Smooth muscle cell (in vitro differentiated cells): Measurements from ENCODE around the gene INPP4A. TPM values are rescaled to one million over a fixed set of nuclear protein-coding genes. Genes with fewer than 3 reads are reported as not detected.

ENCODE experiments used
- DNase-seq: peaks from one replicate; lab custom pipeline; 2025; ENCODE audit not compliant: unreplicated experiment; lab: John Stamatoyannopoulos, UW
- H2AFZ ChIP-seq: fragments of 200-600 bp; sonication (generic); 2 replicates; pipeline ENCODE4 v1.6.0; 2016; ENCODE audit warnings: antibody characterized with exemption, low read depth, mild to moderate bottlenecking
- H3F3A ChIP-seq: fragments of 200-600 bp; sonication (generic); 2 replicates; pipeline ENCODE4 v1.6.0; 2017; ENCODE audit warnings: antibody characterized with exemption, low read depth
- H3K27ac ChIP-seq: fragments of 200-600 bp; sonication (generic); 2 replicates; pipeline ENCODE4 v1.5.1; 2016; ENCODE audit warnings: low read depth, mild to moderate bottlenecking
- H3K27me3 ChIP-seq: fragments of 200-600 bp; sonication (generic); 2 replicates; pipeline ENCODE4 v1.6.1; 2016; ENCODE audit warnings: low read depth, mild to moderate bottlenecking
- H3K36me3 ChIP-seq: fragments of 200-600 bp; sonication (generic); 2 replicates; pipeline ENCODE4 v1.5.1; 2016; ENCODE audit warnings: low read depth
- H3K4me1 ChIP-seq: fragments of 200-600 bp; sonication (generic); 2 replicates; pipeline ENCODE4 v1.5.1; 2016; ENCODE audit warnings: low read depth
- H3K4me2 ChIP-seq: fragments of 200-600 bp; sonication (generic); 2 replicates; pipeline ENCODE4 v1.6.0; 2016; ENCODE audit warnings: mild to moderate bottlenecking
- H3K4me3 ChIP-seq: fragments of 200-600 bp; sonication (generic); 2 replicates; pipeline ENCODE4 v1.5.1; 2016; ENCODE audit warnings: mild to moderate bottlenecking
- H3K79me2 ChIP-seq: fragments of 200-600 bp; sonication (generic); 2 replicates; pipeline ENCODE4 v1.6.0; 2016; ENCODE audit warnings: low read depth, mild to moderate bottlenecking
- H3K9ac ChIP-seq: fragments of 200-600 bp; sonication (generic); 2 replicates; pipeline ENCODE4 v1.6.0; 2016; ENCODE audit warnings: low read depth
- H3K9me3 ChIP-seq: fragments of 200-600 bp; sonication (generic); replicated peaks from 2 replicates; pipeline ENCODE4 v1.5.1; 2016; ENCODE audit warnings: low read depth
- H4K20me1 ChIP-seq: fragments of 200-600 bp; sonication (generic); 2 replicates; pipeline ENCODE4 v1.6.0; 2016; ENCODE audit warnings: low read depth
- CTCF ChIP-seq: fragments of 200-600 bp; sonication (generic); IDR thresholded peaks from 2 replicates; pipeline ENCODE4 v1.5.1; 2017; ENCODE audit warnings: borderline replicate concordance, mild to moderate bottlenecking, antibody characterized with exemption; ENCODE audit not compliant: insufficient read depth, poor library complexity, severe bottlenecking
- WGBS: methylation state at CpG from one replicate; pipeline ENCODE4 v1.1.7; 2016; ENCODE audit warnings: low lambda C conversion rate; 5-methylcytosine and 5-hydroxymethylcytosine counted together
- polyA plus RNA-seq: library from polyadenylated mRNA; unstranded; fragments of >200 nt; fragmentation: Nextera tagmentation; extraction: Ambion mirVana; gene quantifications from 2 replicates; pipeline ENCODE4 v1.2.1, GENCODE V29; 2016
- total RNA-seq: library from RNA; depleted of rRNA; stranded (reverse); fragments of >200 nt; gene quantifications from 2 replicates; pipeline ENCODE4 v1.2.3, GENCODE V29; 2014

Gene INPP4A
- total and polyA plus RNA-seq, 2 experiments from 2014 or later: 10.1 to 17.3 TPM

GRCh38 chr2:98502556-98503335 is 58.1 kb downstream of the INPP4A start:
- H3K9ac ChIP-seq: peak overlapping the region; percentile 53
- no peak for DNase-seq

DNA sequence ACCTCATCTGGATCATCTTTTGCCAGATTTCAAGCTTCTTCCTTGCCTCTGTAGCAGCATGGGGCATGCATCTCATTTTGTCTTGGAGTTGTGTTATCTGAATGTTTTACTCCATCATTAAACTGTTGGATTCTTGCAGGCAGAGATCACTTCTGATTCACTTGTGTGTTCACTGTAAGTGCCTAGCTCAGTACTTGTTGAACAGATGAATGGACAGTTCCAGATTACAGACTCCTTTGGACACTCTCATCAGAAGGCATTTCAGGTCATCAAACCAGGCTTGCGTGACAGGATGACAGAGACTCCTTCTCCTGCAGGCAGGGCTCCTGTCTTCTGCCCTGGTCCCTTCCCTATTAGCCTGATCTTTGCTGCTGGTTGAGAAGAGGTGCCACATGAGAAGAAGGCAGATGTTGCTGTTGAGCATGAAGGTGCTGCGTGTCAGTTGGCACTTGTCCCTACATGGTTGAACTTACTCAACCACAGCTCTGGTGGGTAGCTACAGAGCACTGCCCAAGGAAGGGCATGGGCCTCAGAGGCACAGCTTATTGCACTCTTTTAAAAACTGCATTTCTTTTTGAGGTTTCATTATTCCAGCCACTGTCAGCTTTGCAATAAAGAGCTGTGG is 58.9 kb downstream of the INPP4A start:
- H4K20me1 ChIP-seq: peaks cover 38% of the 10 kb centered on the region
- no peaks in the 10 kb centered on the region for H3K9me3 ChIP-seq
- H3K9ac ChIP-seq: no peak overlapping the region
- no peak overlapping the region for H3K4me2 ChIP-seq
- H3K79me2 ChIP-seq: peaks cover 7% of the 10 kb centered on the region
- DNase-seq: no peak
- no peaks in the 10 kb centered on the region for H3K27me3 ChIP-seq
- peaks cover 5% of the 10 kb centered on the region for H3K4me1 ChIP-seq
- 100% methylated on average over 2 of the region's 2 CpGs for WGBS
- peaks cover 2% of the 10 kb centered on the region for H3F3A ChIP-seq
- H3K36me3 ChIP-seq: no peaks in the 10 kb centered on the region
- no peak for TF ChIP-seq CTCF
- no peak overlapping the region for H3K4me3 ChIP-seq
- no peak overlapping the region for H2AFZ ChIP-seq
- no peak overlapping the region for H3K27ac ChIP-seq

More at GRCh38 chr2:98502556-98503335, 58.1 kb downstream of the INPP4A start:
- 85% methylated on average over 4 of the region's 4 CpGs for WGBS
- peaks cover 2% of the 10 kb centered on the region for H3F3A ChIP-seq
- no peaks in the 10 kb centered on the region for H3K9me3 ChIP-seq
- H3K36me3 ChIP-seq: no peaks in the 10 kb centered on the region
- H3K4me1 ChIP-seq: peaks cover 5% of the 10 kb centered on the region
- no peak overlapping the region for H2AFZ ChIP-seq
- H3K27me3 ChIP-seq: no peaks in the 10 kb centered on the region
- no peak overlapping the region for H3K4me3 ChIP-seq
- peaks cover 38% of the 10 kb centered on the region for H4K20me1 ChIP-seq
- no peak for TF ChIP-seq CTCF
- peaks cover 7% of the 10 kb centered on the region for H3K79me2 ChIP-seq
- peak overlapping the region; percentile 86 for H3K27ac ChIP-seq
- H3K4me2 ChIP-seq: no peak overlapping the region

GRCh38 chr2:98504381-98505109 is 59.9 kb downstream of the INPP4A start:
- Histone ChIP-seq H3K9me3 (no peaks in the 10 kb centered on the region), H3K27me3 (no peaks in the 10 kb centered on the region), H3K4me3 (no peak overlapping the region), H4K20me1 (peaks cover 38% of the 10 kb centered on the region), H3K79me2 (peaks cover 7% of the 10 kb centered on the region), H3K9ac (no peak overlapping the region), H3K27ac (no peak overlapping the region), H3K36me3 (no peaks in the 10 kb centered on the region), H3K4me2 (no peak overlapping the region), H3K4me1 (peaks cover 5% of the 10 kb centered on the region), H2AFZ (no peak overlapping the region), H3F3A (peaks cover 2% of the 10 kb centered on the region)
- no peak for DNase-seq
- 57% methylated on average over 8 of the region's 8 CpGs for WGBS
- TF ChIP-seq CTCF: no peak
